HG03175 (cell line): Measurements from ENCODE around the gene PAXX.

Experiments used
- ATAC-seq: cut with Tn5 transposase; IDR thresholded peaks from one replicate; pipeline ENCODE4 v1.9.1; 2021; ENCODE audit warnings: mild to moderate bottlenecking, moderate library complexity; ENCODE audit not compliant: unreplicated experiment

PAXX gene, protein sequence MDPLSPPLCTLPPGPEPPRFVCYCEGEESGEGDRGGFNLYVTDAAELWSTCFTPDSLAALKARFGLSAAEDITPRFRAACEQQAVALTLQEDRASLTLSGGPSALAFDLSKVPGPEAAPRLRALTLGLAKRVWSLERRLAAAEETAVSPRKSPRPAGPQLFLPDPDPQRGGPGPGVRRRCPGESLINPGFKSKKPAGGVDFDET

DNA sequence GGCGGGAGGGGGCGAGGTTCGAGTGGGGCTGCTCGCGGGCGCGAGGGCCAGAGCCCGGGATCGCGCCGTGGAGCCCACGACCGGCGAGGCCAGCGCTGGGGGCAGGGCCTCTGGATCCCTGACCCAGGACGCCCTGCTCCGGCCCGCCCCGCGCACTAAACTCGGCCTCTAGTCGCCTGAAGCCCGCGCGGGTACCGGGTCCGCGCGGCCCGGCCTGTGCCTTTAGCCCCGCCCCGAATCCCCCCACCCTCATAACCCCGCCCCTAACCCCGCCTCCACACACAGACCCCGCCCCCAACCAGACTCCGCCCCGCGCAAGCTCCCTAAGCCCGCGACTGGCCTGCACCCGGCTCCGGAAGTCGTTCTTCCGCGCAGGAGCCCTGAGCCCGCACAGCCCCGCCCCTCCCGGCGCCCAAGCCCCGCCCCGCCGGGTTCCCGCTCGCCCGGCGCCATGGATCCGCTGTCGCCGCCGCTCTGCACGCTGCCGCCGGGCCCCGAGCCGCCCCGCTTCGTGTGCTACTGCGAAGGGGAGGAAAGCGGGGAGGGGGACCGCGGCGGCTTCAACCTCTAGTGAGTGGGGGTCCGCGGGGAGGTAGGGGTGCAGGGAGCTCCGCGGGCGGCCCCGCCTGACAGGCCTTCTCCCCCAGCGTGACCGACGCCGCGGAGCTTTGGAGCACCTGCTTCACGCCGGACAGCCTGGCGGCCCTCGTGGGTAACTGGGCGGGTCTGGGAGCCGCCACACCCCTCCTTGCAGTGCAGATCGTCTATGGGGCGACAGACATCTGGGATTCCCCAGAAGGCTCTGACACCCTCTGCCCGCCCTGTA lies at the start of gene PAXX:
PAXX (plus strand) TSS at position 430 of the 826 bp plus-strand sequence; CDS start at position 452, 22 bp downstream.
- ATAC-seq = peak; percentile 83

- no peak for ATAC-seq
Measured at GRCh38 chr9:136942881-136943230, 49.4 kb upstream of the PAXX start.

DNA sequence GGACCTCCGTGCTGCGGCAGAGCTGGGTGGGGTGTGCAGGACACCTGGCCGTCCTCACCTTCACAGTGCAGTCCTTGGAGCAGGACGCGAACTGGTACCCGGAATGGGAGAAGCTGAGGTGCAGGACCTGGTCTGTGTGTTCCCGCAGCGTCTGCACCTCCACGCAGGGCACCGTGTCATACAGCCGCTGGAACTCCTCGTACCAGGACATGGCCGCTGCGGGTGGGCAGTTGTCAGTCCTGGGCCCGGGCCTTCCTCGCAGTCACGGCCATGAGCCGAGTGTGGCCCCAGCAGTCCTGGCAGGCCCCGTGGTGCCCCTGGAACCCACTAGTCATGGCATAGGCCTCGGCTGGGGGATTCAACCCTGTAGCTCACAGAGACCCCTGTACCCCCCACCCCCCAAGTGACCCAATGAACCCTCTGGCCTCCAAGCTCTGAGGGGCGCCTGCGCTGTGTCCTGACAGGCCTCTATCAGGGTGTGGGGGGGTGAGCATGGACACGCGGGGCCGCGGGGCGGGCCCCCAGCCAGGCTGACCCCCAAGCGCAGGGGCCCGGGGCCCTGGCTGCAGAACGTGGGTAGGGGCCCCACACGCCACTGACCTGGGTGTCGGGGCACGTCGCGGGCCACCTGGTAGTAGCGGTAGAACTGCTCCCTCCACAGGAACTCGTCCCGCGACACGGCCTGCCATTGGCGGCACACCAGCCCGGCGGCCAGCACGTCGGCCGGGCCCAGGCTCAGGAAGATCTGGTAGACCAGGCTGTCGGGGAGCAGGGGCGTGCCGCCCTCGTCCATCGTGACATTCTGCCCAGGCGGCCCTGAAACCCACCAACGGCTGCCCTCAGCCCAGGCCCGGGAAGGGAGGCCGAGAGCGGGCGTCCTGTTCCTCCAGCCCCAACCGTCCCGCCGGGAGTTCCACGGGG lies 48.7 kb upstream of the PAXX start:
- ATAC-seq = peak; percentile 17

GRCh38 chr9:136944212-136944518 lies 48.1 kb upstream of the PAXX start:
- ATAC-seq = peak; percentile 35

GRCh38 chr9:136944519-136945332 lies 47.5 kb upstream of the PAXX start, which contains the start of the genes C8G and FBXW5:
TSS of gene C8G (plus strand) at chr9:136945243. CDS start at chr9:136945321, 78 bp downstream.
TSS of gene FBXW5 (minus strand) at chr9:136944738. CDS start at chr9:136944083, 655 bp downstream.
- ATAC-seq = peak; percentile 86

GRCh38 chr9:136945333-136946227 lies 46.6 kb upstream of the PAXX start:
- ATAC-seq = no peak

DNA sequence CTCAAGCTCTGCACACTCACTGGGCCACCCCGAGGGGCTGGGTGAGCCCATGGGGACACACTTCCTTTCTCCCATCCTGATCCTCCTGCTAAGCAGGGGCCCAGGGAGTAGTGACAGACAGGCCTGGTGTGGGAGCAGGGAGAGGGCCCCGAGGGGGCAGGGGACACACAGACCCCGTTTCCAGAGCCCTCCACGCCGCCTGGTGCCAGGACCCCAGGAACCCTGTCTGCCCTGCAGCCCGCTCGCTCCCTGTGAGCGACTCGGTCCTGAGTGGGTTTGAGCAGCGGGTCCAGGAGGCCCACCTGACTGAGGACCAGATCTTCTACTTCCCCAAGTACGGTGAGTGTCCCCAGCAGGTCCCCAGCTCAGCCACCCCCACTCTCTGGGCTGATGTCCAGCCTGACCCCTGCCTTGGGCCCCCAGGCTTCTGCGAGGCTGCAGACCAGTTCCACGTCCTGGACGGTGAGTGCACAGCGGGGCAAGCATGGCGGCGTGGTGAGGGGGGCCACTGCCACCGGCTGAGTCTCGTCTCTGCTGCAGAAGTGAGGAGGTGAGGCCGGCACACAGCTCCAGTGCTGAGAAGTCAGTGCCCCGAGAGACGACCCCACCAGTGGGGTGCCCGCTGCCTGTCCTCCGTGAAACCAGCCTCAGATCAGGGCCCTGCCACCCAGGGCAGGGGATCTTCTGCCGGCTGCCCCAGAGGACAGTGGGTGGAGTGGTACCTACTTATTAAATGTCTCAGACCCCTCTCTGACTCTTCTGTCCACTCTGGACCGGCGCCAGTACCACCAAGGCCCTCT lies 45.8 kb upstream of the PAXX start:
- ATAC-seq = no peak

- no peak for ATAC-seq
Measured at GRCh38 chr9:136947028-136947891, 45.0 kb upstream of the PAXX start.

DNA sequence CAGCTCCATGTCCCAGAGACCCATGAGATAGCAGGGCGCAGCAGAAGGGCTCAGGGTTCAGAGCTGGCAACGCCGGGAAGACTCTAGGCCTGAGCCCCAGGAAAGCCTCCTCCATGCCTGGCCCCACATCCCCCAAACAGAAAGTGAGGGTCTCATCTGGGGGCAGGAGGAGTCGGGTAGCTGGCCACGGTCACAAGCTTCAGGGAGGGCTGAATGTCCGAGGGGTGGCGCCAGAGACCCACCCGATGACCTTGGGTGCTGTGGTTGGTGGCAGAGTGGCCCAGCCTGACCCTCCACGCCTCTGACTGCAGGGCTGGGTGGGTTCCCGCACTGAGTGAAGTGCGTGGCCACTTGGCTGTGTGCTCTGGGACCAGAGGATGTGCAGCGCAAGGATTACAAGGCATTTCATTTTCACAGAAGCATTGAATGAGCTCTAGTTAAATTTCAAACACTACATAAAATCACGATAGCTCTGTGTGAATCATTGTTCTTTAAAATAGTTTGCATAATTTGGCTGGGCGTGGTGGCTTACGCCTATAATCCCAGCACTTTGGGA lies 44.2 kb upstream of the PAXX start:
- ATAC-seq = no peak

DNA sequence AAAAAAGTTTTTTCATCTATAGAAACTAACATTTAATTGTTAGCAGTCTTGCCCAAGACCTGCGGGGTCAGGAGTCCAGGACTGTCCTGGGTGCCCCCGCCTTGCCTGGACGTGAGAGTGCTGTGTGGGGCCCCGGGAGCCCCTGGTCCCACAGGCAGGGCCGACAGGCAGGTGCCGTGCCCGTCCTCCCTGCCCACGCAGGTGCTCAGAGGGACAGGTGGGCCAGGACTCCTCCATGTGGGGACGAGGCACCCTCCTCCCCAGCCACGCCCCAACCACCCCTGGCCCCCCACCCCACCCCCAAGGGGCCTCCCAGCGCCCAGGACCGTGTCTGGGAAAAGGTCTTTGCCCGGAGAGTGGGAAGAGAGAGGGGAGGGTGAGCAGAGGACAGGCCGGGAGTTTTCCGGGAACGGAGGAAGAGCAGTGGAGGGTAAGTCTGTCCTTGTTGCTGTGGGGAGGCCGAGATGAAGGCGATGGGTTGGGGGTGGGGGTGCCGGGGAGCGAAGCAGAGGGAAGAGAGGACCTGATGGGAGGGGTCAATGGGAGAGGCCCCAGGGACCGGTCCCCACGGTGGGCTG lies 42.9 kb upstream of the PAXX start:
- ATAC-seq = no peak

- ATAC-seq = peak; percentile 91
Measured at GRCh38 chr9:136949817-136950655, 42.2 kb upstream of the PAXX start.

DNA sequence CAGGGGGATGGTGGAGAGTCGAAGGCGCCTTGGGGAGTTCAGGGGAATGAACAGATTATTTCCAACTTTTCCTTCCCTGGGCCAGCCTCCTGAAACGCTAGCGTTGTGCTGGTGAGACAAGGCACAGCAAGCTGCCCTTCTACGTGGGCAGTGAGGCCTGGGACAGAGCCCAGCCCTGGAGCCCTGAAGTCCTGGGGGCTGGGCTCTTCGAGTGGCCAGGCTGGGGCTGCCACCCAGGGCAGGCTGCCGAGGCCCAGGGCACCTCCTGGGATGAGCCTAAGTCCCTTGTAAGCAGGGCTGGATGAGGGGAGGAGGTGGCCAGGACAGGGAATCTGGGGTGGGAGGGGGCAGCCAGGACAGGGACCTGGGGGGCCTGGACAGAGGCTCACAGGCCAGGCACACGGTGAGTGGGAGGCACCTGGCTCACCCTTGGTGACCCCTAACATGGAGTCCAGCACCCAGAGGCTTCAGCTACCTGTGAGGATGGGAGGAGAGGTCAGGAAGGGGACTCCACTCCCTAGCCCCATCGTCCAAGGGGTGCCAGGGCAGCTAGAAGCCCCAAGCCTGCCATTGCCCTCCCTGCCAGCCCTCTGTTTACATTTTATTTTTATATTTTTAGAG lies 41.5 kb upstream of the PAXX start:
- no peak for ATAC-seq

DNA sequence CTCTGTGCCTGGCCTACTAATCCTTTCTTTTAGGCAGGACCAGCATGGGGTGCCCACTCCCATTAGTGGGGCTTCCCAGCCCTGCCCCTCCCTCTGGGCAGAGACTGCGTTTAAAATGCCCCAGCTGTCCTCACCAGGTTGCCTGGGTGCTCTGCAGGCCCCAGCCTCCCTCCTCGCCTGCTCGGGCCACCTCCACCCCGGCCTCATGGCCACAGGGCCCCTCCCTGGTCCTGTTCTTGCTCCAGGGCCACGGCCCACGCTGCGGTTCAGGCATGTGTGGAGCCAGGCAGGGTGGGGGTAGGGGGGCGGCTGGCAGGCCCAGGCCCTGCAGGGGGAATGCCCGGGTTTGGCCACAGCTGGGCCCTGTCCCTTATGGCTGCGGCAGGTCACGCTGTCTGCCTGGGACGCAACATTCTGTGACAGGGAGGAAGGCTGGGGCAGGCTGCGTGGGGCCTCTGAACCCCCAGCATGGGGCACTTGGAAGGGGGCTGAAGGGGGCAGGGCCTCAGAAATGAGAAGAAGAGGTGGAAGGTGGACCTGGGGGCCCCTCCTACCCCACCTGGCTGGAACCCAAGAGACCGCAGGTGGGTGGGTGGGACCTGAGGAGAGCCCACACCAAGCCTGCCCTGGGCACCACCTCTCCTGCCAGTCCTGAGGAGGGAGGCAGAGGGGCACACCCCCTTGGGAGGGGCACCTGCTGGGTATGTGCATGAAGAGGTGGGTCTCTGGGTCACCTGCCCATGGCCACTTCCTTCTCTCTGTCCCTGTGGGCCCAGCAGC lies 40.5 kb upstream of the PAXX start, which contains the start of gene LCN12:
LCN12 (plus strand) TSS at position 733 of the 780 bp plus-strand sequence. CDS start 55 bp downstream, outside the sequence.
- ATAC-seq = no peak

DNA sequence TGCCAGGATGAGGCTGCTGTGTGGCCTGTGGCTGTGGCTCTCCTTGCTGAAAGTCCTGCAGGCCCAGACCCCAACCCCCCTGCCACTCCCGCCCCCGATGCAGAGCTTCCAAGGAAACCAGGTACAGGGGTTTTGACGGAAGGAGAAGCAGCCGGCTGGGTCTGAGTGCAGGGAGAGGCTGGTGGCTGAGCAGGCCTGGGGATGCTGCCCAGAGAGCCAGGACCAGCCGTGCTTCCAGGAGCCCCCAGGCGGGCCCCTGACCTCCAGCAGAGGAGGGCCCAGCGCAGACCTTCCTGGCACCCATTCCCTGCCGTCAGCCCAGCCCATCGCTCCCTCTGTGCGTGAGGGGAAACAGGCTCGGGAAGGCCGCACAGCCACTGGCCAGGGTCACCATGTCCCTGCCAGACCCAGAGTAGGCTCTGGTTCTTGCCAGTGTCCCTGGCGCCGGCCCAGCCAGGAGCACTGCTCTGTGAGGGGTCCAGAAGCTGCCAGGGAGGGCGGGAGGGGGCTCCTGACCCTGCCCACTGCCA lies 39.8 kb upstream of the PAXX start:
- ATAC-seq = no peak
